Neural progenitor cell (in vitro differentiated cells): ENCODE measurements around the gene PCDH15. TPM values are rescaled to one million over a fixed set of nuclear protein-coding genes. Genes with fewer than 3 reads are reported as not detected.

Experiments
- DNase-seq: peaks from one replicate; pipeline ENCODE4 v3.0.0-alpha.2; 2016; ENCODE audit warnings: low spot score
- H2AFZ ChIP-seq: fragments of 200-600 bp; sonication (generic); replicated peaks from 2 replicates; pipeline ENCODE4 v1.6.1; 2016; ENCODE audit warnings: antibody characterized with exemption
- H3F3A ChIP-seq: fragments of 200-600 bp; sonication (generic); 2 replicates; pipeline ENCODE4 v1.6.1; 2016; ENCODE audit warnings: antibody characterized with exemption, low read depth
- H3K27ac ChIP-seq: fragments of 200-600 bp; sonication (generic); 2 replicates; pipeline ENCODE4 v1.5.1; 2016; ENCODE audit warnings: mild to moderate bottlenecking
- H3K27me3 ChIP-seq: fragments of 200-600 bp; sonication (generic); 2 replicates; pipeline ENCODE4 v1.6.1; 2016; ENCODE audit warnings: mild to moderate bottlenecking, moderate library complexity
- H3K36me3 ChIP-seq: fragments of 200-600 bp; sonication (generic); 2 replicates; pipeline ENCODE4 v1.5.1; 2016
- H3K4me1 ChIP-seq: fragments of 200-600 bp; sonication (generic); 2 replicates; pipeline ENCODE4 v1.6.1; 2016; ENCODE audit warnings: mixed run types
- H3K4me2 ChIP-seq: fragments of 200-600 bp; sonication (generic); 2 replicates; pipeline ENCODE4 v1.6.1; 2016
- H3K4me3 ChIP-seq: fragments of 200-600 bp; sonication (generic); 2 replicates; pipeline ENCODE4 v1.5.1; 2016
- H3K79me2 ChIP-seq: fragments of 200-600 bp; sonication (generic); 2 replicates; pipeline ENCODE4 v1.6.1; 2016; ENCODE audit warnings: low read depth
- H3K9ac ChIP-seq: fragments of 200-600 bp; sonication (generic); 2 replicates; pipeline ENCODE4 v1.6.1; 2016
- H3K9me3 ChIP-seq: fragments of 200-600 bp; sonication (generic); 2 replicates; pipeline ENCODE4 v1.5.1; 2016; ENCODE audit warnings: low read depth
- H4K20me1 ChIP-seq: fragments of 200-600 bp; sonication (generic); 2 replicates; pipeline ENCODE4 v1.6.1; 2016; ENCODE audit warnings: low read depth
- H3K27ac Mint-ChIP-seq: 3 replicates; pipeline ENCODE4 v1.8.0; 2021; ENCODE audit warnings: mixed read lengths
- H3K27me3 Mint-ChIP-seq: 2 replicates; pipeline ENCODE4 v1.8.0; 2022; ENCODE audit warnings: low read depth, mild to moderate bottlenecking, inconsistent platforms, moderate library complexity, mixed read lengths; ENCODE audit not compliant: insufficient read depth
- H3K36me3 Mint-ChIP-seq: 3 replicates; pipeline ENCODE4 v1.8.0; 2021; ENCODE audit warnings: mixed read lengths
- H3K4me1 Mint-ChIP-seq: 3 replicates; pipeline ENCODE4 v1.8.0; 2021; ENCODE audit warnings: mixed read lengths
- H3K4me3 Mint-ChIP-seq: 3 replicates; pipeline ENCODE4 v1.8.0; 2021; ENCODE audit warnings: mild to moderate bottlenecking, moderate library complexity, mixed read lengths
- H3K9me3 Mint-ChIP-seq: 3 replicates; pipeline ENCODE4 v1.8.0; 2020; ENCODE audit warnings: mixed read lengths
- EZH2 ChIP-seq: fragments of 200-600 bp; sonication (generic); IDR thresholded peaks from 2 replicates; pipeline ENCODE4 v1.6.1; 2017; ENCODE audit warnings: antibody characterized with exemption, mild to moderate bottlenecking, moderate library complexity
- EZH2phosphoT487 ChIP-seq: fragments of 200-600 bp; sonication (generic); IDR thresholded peaks from 2 replicates; pipeline ENCODE4 v1.6.1; 2017; ENCODE audit warnings: antibody characterized with exemption
- total RNA-seq: library from RNA; depleted of rRNA; stranded (reverse); fragments of >200 nt; gene quantifications from 2 replicates; pipeline ENCODE4 v1.2.3, GENCODE V29; 2015; ENCODE audit warnings: low replicate concordance
- TF ChIP-seq, protein P1 (sequence below): fragments of 200-600 bp; sonication (generic); IDR thresholded peaks from 2 replicates; pipeline ENCODE4 v1.5.1; 2017; ENCODE audit warnings: antibody characterized with exemption, mild to moderate bottlenecking

The PCDH15 gene
- total RNA-seq, 1 donor from 2014 or later: 0.17 TPM

DNA sequence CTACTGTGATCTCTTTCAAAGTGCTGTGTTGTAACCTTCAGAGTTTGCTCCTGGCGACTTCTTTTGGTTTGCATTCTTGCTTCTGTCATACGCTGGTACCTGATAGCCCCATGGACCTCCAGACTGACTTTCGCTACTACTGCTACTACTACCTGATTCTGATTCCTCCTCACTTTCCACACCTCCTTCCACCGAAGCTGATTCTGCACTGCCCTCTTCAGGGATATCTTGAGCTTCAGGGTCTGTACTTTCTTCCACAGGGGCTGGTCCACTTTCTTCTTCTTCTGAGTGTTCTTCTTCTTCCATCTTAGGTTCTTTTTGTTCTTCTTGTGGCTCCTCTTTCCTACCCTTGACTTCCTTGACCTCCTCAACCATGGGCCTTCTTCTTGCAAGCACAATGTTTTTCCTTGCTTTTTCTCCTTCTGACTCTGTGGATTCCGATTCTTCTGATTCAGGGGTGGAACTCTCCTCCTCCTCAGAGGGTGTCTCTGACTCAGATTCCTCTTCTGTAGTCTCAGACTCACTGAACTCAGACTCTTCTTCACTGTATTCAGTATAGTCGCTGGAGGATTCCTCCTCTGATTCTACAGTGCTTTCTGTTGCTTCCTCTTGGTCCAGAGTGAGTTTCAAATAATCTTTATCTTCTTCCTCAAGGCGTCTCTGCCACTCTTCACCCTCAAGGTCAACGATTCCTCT lies 992.2 kb downstream of the PCDH15 start:
- Mint-ChIP-seq H3K4me1 (no peaks in the 10 kb centered on the region), H3K27ac (no peak overlapping the region), H3K4me3 (no peak overlapping the region), H3K36me3 (no peaks in the 10 kb centered on the region), H3K27me3 (no peaks in the 10 kb centered on the region), H3K9me3 (no peaks in the 10 kb centered on the region)
- no peaks in the 10 kb centered on the region for H3K36me3 ChIP-seq
- no peaks in the 10 kb centered on the region for H4K20me1 ChIP-seq
- DNase-seq: no peak
- H3F3A ChIP-seq: no peaks in the 10 kb centered on the region
- no peaks in the 10 kb centered on the region for H3K79me2 ChIP-seq
- H3K4me2 ChIP-seq: no peak overlapping the region
- no peak for TF ChIP-seq EZH2phosphoT487
- TF ChIP-seq, protein P1, sequence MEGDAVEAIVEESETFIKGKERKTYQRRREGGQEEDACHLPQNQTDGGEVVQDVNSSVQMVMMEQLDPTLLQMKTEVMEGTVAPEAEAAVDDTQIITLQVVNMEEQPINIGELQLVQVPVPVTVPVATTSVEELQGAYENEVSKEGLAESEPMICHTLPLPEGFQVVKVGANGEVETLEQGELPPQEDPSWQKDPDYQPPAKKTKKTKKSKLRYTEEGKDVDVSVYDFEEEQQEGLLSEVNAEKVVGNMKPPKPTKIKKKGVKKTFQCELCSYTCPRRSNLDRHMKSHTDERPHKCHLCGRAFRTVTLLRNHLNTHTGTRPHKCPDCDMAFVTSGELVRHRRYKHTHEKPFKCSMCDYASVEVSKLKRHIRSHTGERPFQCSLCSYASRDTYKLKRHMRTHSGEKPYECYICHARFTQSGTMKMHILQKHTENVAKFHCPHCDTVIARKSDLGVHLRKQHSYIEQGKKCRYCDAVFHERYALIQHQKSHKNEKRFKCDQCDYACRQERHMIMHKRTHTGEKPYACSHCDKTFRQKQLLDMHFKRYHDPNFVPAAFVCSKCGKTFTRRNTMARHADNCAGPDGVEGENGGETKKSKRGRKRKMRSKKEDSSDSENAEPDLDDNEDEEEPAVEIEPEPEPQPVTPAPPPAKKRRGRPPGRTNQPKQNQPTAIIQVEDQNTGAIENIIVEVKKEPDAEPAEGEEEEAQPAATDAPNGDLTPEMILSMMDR: peak; percentile 23
- peak overlapping the region; percentile 22 for H2AFZ ChIP-seq
- H3K27me3 ChIP-seq: no peaks in the 10 kb centered on the region
- H3K27ac ChIP-seq: no peak overlapping the region
- no peak overlapping the region for H3K4me3 ChIP-seq
- H3K9me3 ChIP-seq: no peaks in the 10 kb centered on the region
- no peaks in the 10 kb centered on the region for H3K4me1 ChIP-seq
- H3K9ac ChIP-seq: no peak overlapping the region

DNA sequence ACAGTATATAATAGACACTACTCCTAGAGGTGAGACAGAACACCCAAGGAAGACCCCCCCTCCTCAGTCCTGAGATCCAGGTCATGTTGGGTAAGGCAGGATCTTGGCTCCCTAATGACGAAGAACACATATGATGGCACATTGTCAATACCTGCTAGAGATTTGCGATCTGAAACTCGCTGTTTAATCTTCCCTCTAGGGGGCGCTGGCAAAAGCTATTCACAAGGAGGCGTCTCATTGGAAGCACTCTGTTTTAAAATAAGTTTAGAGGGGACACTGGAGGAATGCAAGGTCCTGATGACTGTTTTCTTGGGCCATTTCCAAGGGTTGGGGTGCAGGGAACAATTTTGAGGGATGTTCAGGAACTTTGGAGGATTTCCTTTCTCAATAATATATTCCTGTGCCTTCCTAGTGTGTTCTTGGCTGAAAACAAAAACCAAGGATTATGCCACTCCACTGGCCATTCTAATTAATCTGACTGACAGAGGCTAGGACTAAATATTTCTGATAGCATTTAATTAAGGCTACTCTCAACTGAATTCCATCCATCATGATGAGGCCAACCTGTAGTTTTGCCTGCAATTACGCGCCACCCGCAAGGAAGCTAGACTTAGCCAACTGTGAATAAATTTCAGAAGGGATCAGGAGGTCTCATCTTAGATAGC lies 1014.7 kb downstream of the PCDH15 start:
- H4K20me1 ChIP-seq: no peaks in the 10 kb centered on the region
- no peaks in the 10 kb centered on the region for H3K4me1 ChIP-seq
- DNase-seq: peak; percentile 45
- H3K9ac ChIP-seq: no peak overlapping the region
- no peaks in the 10 kb centered on the region for H3K79me2 ChIP-seq
- H3K4me3 ChIP-seq: no peak overlapping the region
- no peak overlapping the region for H3K27ac ChIP-seq
- H3K27me3 ChIP-seq: no peaks in the 10 kb centered on the region
- Mint-ChIP-seq H3K9me3 (no peaks in the 10 kb centered on the region), H3K4me3 (no peak overlapping the region), H3K36me3 (no peaks in the 10 kb centered on the region), H3K4me1 (no peaks in the 10 kb centered on the region), H3K27ac (no peak overlapping the region), H3K27me3 (no peaks in the 10 kb centered on the region)
- no peaks in the 10 kb centered on the region for H3K9me3 ChIP-seq
- H3F3A ChIP-seq: no peaks in the 10 kb centered on the region
- H2AFZ ChIP-seq: no peak overlapping the region
- no peaks in the 10 kb centered on the region for H3K36me3 ChIP-seq
- TF ChIP-seq, protein P1: peak; percentile 70
- no peak for TF ChIP-seq EZH2phosphoT487
- no peak overlapping the region for H3K4me2 ChIP-seq

DNA sequence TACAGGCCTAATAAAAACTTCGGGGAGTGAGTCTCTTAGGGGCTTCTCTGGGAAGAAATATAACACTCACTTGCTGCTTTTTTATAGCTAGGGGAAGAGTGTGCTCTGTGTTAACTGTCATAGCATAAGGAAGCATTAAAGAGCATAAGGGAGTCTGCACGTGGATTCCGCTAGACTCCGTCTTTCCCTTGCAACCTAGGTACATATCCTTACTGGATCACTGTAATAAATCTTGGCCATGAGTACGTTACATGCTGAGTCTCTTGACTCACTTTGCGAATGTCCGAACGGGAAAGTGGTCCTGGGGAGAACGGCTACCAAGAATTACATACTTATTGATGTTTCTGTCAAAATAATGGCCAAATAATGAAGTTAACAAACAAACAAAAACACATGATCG lies 1029.3 kb downstream of the PCDH15 start:
- no peak overlapping the region for H3K9ac ChIP-seq
- TF ChIP-seq EZH2 (no peak), EZH2phosphoT487 (no peak)
- TF ChIP-seq, protein P1: no peak
- H3K4me1 Mint-ChIP-seq: no peaks in the 10 kb centered on the region
- H3K79me2 ChIP-seq: no peaks in the 10 kb centered on the region
- H3K27me3 Mint-ChIP-seq: no peaks in the 10 kb centered on the region
- H3K4me1 ChIP-seq: no peaks in the 10 kb centered on the region
- no peak overlapping the region for H3K27ac Mint-ChIP-seq
- H3F3A ChIP-seq: no peaks in the 10 kb centered on the region
- H3K9me3 Mint-ChIP-seq: no peaks in the 10 kb centered on the region
- no peak overlapping the region for H3K4me3 ChIP-seq
- H3K27me3 ChIP-seq: no peaks in the 10 kb centered on the region
- no peak overlapping the region for H3K27ac ChIP-seq
- no peaks in the 10 kb centered on the region for H3K9me3 ChIP-seq
- no peak for DNase-seq
- no peak overlapping the region for H2AFZ ChIP-seq
- no peaks in the 10 kb centered on the region for H3K36me3 Mint-ChIP-seq
- no peak overlapping the region for H3K4me3 Mint-ChIP-seq
- no peak overlapping the region for H3K4me2 ChIP-seq
- H4K20me1 ChIP-seq: no peaks in the 10 kb centered on the region
- H3K36me3 ChIP-seq: no peaks in the 10 kb centered on the region
